PC-9 (cell line): ENCODE measurements around the gene PLPPR1. TPM values are rescaled to one million over a fixed set of nuclear protein-coding genes. Genes with fewer than 3 reads are reported as not detected.

Source experiments
- BruUV-seq: library from RNA; stranded (reverse); fragments of 400-500 nt; replicated peaks from 2 replicates; lab custom pipeline; 2021; lab: Mats Ljungman, UMichigan
- CTCF ChIA-PET: fragments of 300-600 bp; sonication (Branson Sonifier 250); formaldehyde crosslinking; loops from one replicate; lab custom pipeline; 2022; ENCODE audit warnings: antibody characterized with exemption; lab: Charles Lee
- POLR2A ChIA-PET: fragments of 300-600 bp; sonication (Branson Sonifier 250); formaldehyde crosslinking; loops from one replicate; lab custom pipeline; 2022; ENCODE audit warnings: antibody characterized with exemption; ENCODE audit not compliant: unreplicated experiment; lab: Charles Lee
- DNase-seq, 2 experiments: peaks; one replicate each; pipeline versions ENCODE4 v3.0.0 to v3.0.0-alpha.2; 2015 to 2022; ENCODE audit warnings: mixed read lengths in 1 of 2
- H2AFZ ChIP-seq: fragments of 200-600 bp; sonication (generic); 2 replicates; pipeline ENCODE4 v1.8.1; 2017; ENCODE audit warnings: antibody characterized with exemption
- H3F3A ChIP-seq: fragments of 200-600 bp; sonication (generic); 2 replicates; pipeline ENCODE4 v1.8.1; 2017; ENCODE audit warnings: antibody characterized with exemption, mild to moderate bottlenecking, low read depth; ENCODE audit not compliant: insufficient read depth
- H3K27ac ChIP-seq: fragments of 200-600 bp; sonication (generic); 2 replicates; pipeline ENCODE4 v1.6.1; 2016; ENCODE audit warnings: mixed run types
- H3K27me3 ChIP-seq: fragments of 200-600 bp; sonication (generic); 2 replicates; pipeline ENCODE4 v1.6.1; 2016; ENCODE audit warnings: low read depth, mixed run types; ENCODE audit not compliant: insufficient read depth
- H3K36me3 ChIP-seq: fragments of 200-600 bp; sonication (generic); 2 replicates; pipeline ENCODE4 v1.6.1; 2016; ENCODE audit warnings: low read depth, mixed run types
- H3K4me1 ChIP-seq: fragments of 200-600 bp; sonication (generic); replicated peaks from 2 replicates; pipeline ENCODE4 v1.6.1; 2016; ENCODE audit warnings: mixed run types; ENCODE audit not compliant: insufficient read depth
- H3K4me2 ChIP-seq: fragments of 200-600 bp; sonication (generic); 2 replicates; pipeline ENCODE4 v1.6.1; 2017; ENCODE audit warnings: mixed run types
- H3K4me3 ChIP-seq: fragments of 200-600 bp; sonication (generic); 2 replicates; pipeline ENCODE4 v1.6.1; 2016; ENCODE audit warnings: mixed run types
- H3K79me2 ChIP-seq: fragments of 200-600 bp; sonication (generic); 2 replicates; pipeline ENCODE4 v1.6.1; 2017; ENCODE audit warnings: low read depth, mixed run types
- H3K9me2 ChIP-seq: fragments of 200-600 bp; sonication (generic); 2 replicates; pipeline ENCODE4 v1.8.1; 2017; ENCODE audit warnings: mild to moderate bottlenecking; ENCODE audit not compliant: insufficient read depth
- H3K9me3 ChIP-seq: fragments of 200-600 bp; sonication (generic); 2 replicates; pipeline ENCODE4 v1.8.1; 2016; ENCODE audit warnings: low read depth; ENCODE audit not compliant: insufficient read depth
- H4K20me1 ChIP-seq: fragments of 200-600 bp; sonication (generic); 2 replicates; pipeline ENCODE4 v1.8.1; 2017; ENCODE audit not compliant: insufficient read depth
- CTCF ChIP-seq: fragments of 200-600 bp; sonication (generic); conservative IDR thresholded peaks from 2 replicates; pipeline ENCODE4 v1.6.1; 2017; ENCODE audit warnings: mixed run types, antibody characterized with exemption, mild to moderate bottlenecking, moderate library complexity
- EZH2 ChIP-seq: fragments of 200-600 bp; sonication (generic); IDR thresholded peaks from 2 replicates; pipeline ENCODE4 v1.8.0; 2017; ENCODE audit warnings: antibody characterized with exemption, low read depth
- intact Hi-C: fragments of 100-400 bp; cut with micrococcal nuclease; formaldehyde crosslinking; loops from one replicate; pipeline ENCODE4 v1.10.0; 2022; ENCODE audit not compliant: unreplicated experiment
- total RNA-seq: library from RNA; stranded (reverse); gene quantifications from 2 replicates; pipeline ENCODE4 v1.2.3, GENCODE V29; 2021

The PLPPR1 gene
- total RNA-seq, 1 experiment from 2014 or later: not detected

- TF ChIP-seq CTCF (no peak), EZH2 (no peak)
- DNase-seq: no peak
- no peaks in the 10 kb centered on the region for H3K79me2 ChIP-seq
- H2AFZ ChIP-seq: no peak overlapping the region
- H3F3A ChIP-seq: no peaks in the 10 kb centered on the region
- no peaks in the 10 kb centered on the region for H3K27me3 ChIP-seq
- no peak overlapping the region for H3K4me3 ChIP-seq
- no peaks in the 10 kb centered on the region for H3K9me3 ChIP-seq
- H3K9me2 ChIP-seq: no peaks in the 10 kb centered on the region
- H4K20me1 ChIP-seq: no peaks in the 10 kb centered on the region
- H3K36me3 ChIP-seq: no peaks in the 10 kb centered on the region
- H3K4me2 ChIP-seq: no peak overlapping the region
- no TSS peak for BruUV-seq
- intact Hi-C loops: no loop called here
- ChIA-PET CTCF (no interaction called here), POLR2A (no interaction called here)
- H3K4me1 ChIP-seq: no peaks in the 10 kb centered on the region
- H3K27ac ChIP-seq: no peak overlapping the region
These were observed 58.9 kb downstream of the PLPPR1 start for GRCh38 chr9:101087426-101087825.

- DNase-seq: no peak
- Histone ChIP-seq H3K27me3 (no peaks in the 10 kb centered on the region), H3K79me2 (no peaks in the 10 kb centered on the region), H3K9me2 (no peaks in the 10 kb centered on the region), H4K20me1 (no peaks in the 10 kb centered on the region), H3K9me3 (no peaks in the 10 kb centered on the region), H2AFZ (no peak overlapping the region), H3K4me1 (no peaks in the 10 kb centered on the region), H3K4me2 (no peak overlapping the region), H3F3A (no peaks in the 10 kb centered on the region), H3K27ac (no peak overlapping the region), H3K36me3 (no peaks in the 10 kb centered on the region), H3K4me3 (no peak overlapping the region)
- intact Hi-C loops: no loop called here
- TF ChIP-seq EZH2 (no peak), CTCF (no peak)
- ChIA-PET POLR2A (no interaction called here), CTCF (no interaction called here)
- BruUV-seq: no TSS peak
These were observed 64.4 kb downstream of the PLPPR1 start for GRCh38 chr9:101092922-101093321.

- CTCF ChIA-PET: no interaction called here
- Histone ChIP-seq H3F3A (no peaks in the 10 kb centered on the region), H4K20me1 (no peaks in the 10 kb centered on the region), H3K27ac (no peak overlapping the region), H3K27me3 (no peaks in the 10 kb centered on the region), H3K9me3 (no peaks in the 10 kb centered on the region), H3K9me2 (no peaks in the 10 kb centered on the region), H3K4me1 (no peaks in the 10 kb centered on the region), H3K4me2 (no peak overlapping the region), H3K79me2 (no peaks in the 10 kb centered on the region), H2AFZ (no peak overlapping the region), H3K4me3 (no peak overlapping the region), H3K36me3 (no peaks in the 10 kb centered on the region)
- POLR2A ChIA-PET: no interaction called here
- BruUV-seq: no TSS peak
- DNase-seq: no peak
- TF ChIP-seq CTCF: no peak
- no peak for TF ChIP-seq EZH2
- intact Hi-C loops: no loop called here
These were observed 65.1 kb downstream of the PLPPR1 start for GRCh38 chr9:101093620-101094019.
